HepG2 (cell line): Measurements from ENCODE around the gene GPC2. TPM values are rescaled to one million over a fixed set of nuclear protein-coding genes. Genes with fewer than 3 reads are reported as not detected.

ENCODE experiments used
- CREM ChIP-seq, 2 experiments: sonication (generic) in 1 of 2; formaldehyde crosslinking in 1 of 2; IDR thresholded peaks; 2 replicates each; pipeline versions ENCODE4 v1.4.0 to v1.6.1; 2016 to 2020; ENCODE audit warnings: antibody characterized with exemption in 1 of 2, mild to moderate bottlenecking in 1 of 2, missing genetic modification reagents in 1 of 2
- ETV6 ChIP-seq: sonication (generic); formaldehyde crosslinking; conservative IDR thresholded peaks from 2 replicates; pipeline ENCODE4 v1.4.0; 2020; ENCODE audit warnings: missing genetic modification reagents
- FIP1L1 ChIP-seq: fragments of 200-400 bp; formaldehyde crosslinking; IDR thresholded peaks from 2 replicates; pipeline ENCODE4 v1.6.1; 2018; ENCODE audit warnings: low read depth, mild to moderate bottlenecking, low read length, moderate library complexity, borderline replicate concordance; ENCODE audit not compliant: insufficient read depth
- FOXA1 ChIP-seq, 2 experiments: fragments of 450-650 bp in 1 of 2; sonication (generic) in 1 of 2; formaldehyde crosslinking in 1 of 2; IDR thresholded peaks; 2 replicates each; pipeline versions ENCODE4 v1.4.0 to v1.6.1; 2016 to 2020; ENCODE audit warnings: missing genetic modification reagents in 1 of 2
- FOXK1 ChIP-seq: sonication (generic); formaldehyde crosslinking; IDR thresholded peaks from 2 replicates; pipeline ENCODE4 v1.4.0; 2020; ENCODE audit warnings: low read depth, missing genetic modification reagents, borderline replicate concordance
- FOXM1 ChIP-seq: sonication (generic); formaldehyde crosslinking; IDR thresholded peaks from 2 replicates; pipeline ENCODE4 v1.5.0; 2020; ENCODE audit warnings: missing genetic modification reagents
- NCOA2 ChIP-seq: sonication (generic); formaldehyde crosslinking; IDR thresholded peaks from 2 replicates; pipeline ENCODE4 v1.8.0; 2022; ENCODE audit warnings: inconsistent platforms
- POGZ ChIP-seq: sonication (generic); formaldehyde crosslinking; IDR thresholded peaks from 2 replicates; pipeline ENCODE4 v1.4.0; 2020; ENCODE audit warnings: mild to moderate bottlenecking, missing genetic modification reagents
- RBAK ChIP-seq: sonication (generic); formaldehyde crosslinking; IDR thresholded peaks from 2 replicates; pipeline ENCODE4 v1.5.1; 2020; ENCODE audit warnings: mild to moderate bottlenecking, missing genetic modification reagents
- SIN3B ChIP-seq: fragments of 150-350 bp; IDR thresholded peaks from 2 replicates; pipeline ENCODE4 v1.6.1; 2014; ENCODE audit warnings: low read length
- TAF15 ChIP-seq: fragments of 200-400 bp; formaldehyde crosslinking; IDR thresholded peaks from one replicate; pipeline ENCODE4 v1.6.1; 2018; ENCODE audit warnings: mild to moderate bottlenecking, low read depth, low read length; ENCODE audit not compliant: poor library complexity, severe bottlenecking
- U2AF1 ChIP-seq: fragments of 200-400 bp; formaldehyde crosslinking; optimal IDR thresholded peaks from 2 replicates; pipeline ENCODE3; 2017; ENCODE audit warnings: mild to moderate bottlenecking, low read depth, low read length
- ZBTB21 ChIP-seq: sonication (generic); formaldehyde crosslinking; IDR thresholded peaks from 2 replicates; pipeline ENCODE4 v1.4.0; 2020; ENCODE audit warnings: missing genetic modification reagents
- ZNF101 ChIP-seq: sonication (generic); formaldehyde crosslinking; IDR thresholded peaks from 2 replicates; pipeline ENCODE4 v1.4.0; 2020; ENCODE audit warnings: mild to moderate bottlenecking, low read depth, missing genetic modification reagents, borderline replicate concordance
- ZNF75D ChIP-seq: sonication (generic); formaldehyde crosslinking; IDR thresholded peaks from 2 replicates; pipeline ENCODE4 v1.8.1; 2023; ENCODE audit warnings: missing genetic modification reagents, mild to moderate bottlenecking, borderline replicate concordance
- ZNF839 ChIP-seq: sonication (generic); formaldehyde crosslinking; IDR thresholded peaks from 2 replicates; pipeline ENCODE4 v1.4.0; 2020; ENCODE audit warnings: missing genetic modification reagents, mild to moderate bottlenecking, borderline replicate concordance
- polyA plus RNA-seq, 8 experiments: library from polyadenylated mRNA; depleted of rRNA in 3 of 8; stranded (reverse) in 7 of 8; unstranded in 1 of 8; fragments of >200 nt; fragmentation: Illumina TruSeq in 4 of 8; extraction: Trizol in 4 of 8; gene quantifications; 2 replicates each; pipeline versions ENCODE4 v1.2.1 to v1.2.3, GENCODE V29; 2011 to 2016; ENCODE audit warnings: low read depth in 4 of 8, missing spikeins in 1 of 8, mixed read lengths in 1 of 8; ENCODE audit not compliant: insufficient read depth in 1 of 8
- total RNA-seq, 5 experiments: library from RNA; depleted of rRNA; stranded (reverse); fragments of >200 nt; fragmentation: Illumina TruSeq; extraction: Trizol; gene quantifications; 2 replicates each; pipeline ENCODE4 v1.2.3, GENCODE V29; 2016; ENCODE audit warnings: low read depth in 1 of 5
- TF ChIP-seq, protein P1 (sequence below): sonication (generic); formaldehyde crosslinking; IDR thresholded peaks from 2 replicates; pipeline ENCODE4 v1.5.0; 2020; ENCODE audit warnings: mild to moderate bottlenecking, missing genetic modification reagents, moderate library complexity
- TF ChIP-seq, protein P2 (sequence below): sonication (generic); formaldehyde crosslinking; IDR thresholded peaks from 2 replicates; pipeline ENCODE4 v1.5.0; 2020; ENCODE audit warnings: mild to moderate bottlenecking, missing genetic modification reagents
- TF ChIP-seq, protein P3 (sequence below): sonication (generic); formaldehyde crosslinking; IDR thresholded peaks from 2 replicates; pipeline ENCODE4 v1.8.1; 2023; ENCODE audit warnings: mild to moderate bottlenecking, inconsistent platforms, moderate library complexity, missing genetic modification reagents, borderline replicate concordance
- TF ChIP-seq, protein P4 (sequence below): sonication (generic); formaldehyde crosslinking; IDR thresholded peaks from 2 replicates; pipeline ENCODE4 v1.8.0; 2023; ENCODE audit warnings: mild to moderate bottlenecking, missing genetic modification reagents

The GPC2 gene
- total and polyA plus RNA-seq, 2 of the 13 experiments (the other 11 are each of a cell fraction or from before 2014, with no cell fraction given) = 0.64 to 0.78 TPM

DNA sequence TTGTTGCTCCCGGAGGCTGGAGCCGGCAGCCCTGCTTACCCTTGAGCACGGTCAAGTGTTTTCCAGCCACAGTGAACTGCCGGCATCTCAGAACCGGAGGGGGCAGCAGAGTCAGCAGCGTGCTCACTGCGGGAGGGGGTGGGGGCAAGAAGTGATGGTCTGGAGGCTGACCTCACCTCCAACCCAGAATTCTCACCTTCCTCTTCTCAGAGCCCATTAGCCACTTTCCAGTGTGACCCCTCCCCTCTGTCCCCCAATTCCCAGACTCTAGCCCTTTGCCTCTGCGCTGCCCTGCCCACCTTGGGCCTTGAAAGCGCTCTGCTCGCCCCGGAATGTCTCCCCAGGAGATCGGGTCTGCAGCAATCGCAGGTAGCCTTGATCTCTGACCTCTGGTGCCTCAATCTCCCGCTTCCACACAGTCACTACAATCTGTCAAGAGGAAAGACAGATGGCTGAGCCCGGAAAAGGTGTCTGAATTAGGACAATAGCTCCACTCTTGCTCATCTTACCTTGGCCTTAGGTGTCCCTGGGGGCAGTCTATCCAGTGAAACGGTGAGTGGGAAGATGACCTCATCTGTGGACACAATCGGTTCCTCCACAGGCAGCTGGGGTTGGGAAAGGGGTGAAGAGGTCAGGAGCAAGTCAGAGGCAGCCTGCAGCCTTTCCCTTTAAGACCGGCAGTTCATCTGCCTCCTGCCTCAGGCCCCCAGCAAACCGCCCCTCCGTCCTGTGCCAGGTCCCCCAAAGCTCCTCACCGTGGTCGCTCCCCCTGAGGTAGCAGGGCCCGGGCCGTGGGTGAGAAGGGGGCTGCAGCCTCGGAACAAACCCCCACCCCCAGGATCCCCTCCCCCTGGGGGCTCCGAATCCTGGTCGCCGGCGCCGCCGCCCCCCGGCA, 19.6 kb downstream of the GPC2 start (continued):
- TF ChIP-seq, protein P1, sequence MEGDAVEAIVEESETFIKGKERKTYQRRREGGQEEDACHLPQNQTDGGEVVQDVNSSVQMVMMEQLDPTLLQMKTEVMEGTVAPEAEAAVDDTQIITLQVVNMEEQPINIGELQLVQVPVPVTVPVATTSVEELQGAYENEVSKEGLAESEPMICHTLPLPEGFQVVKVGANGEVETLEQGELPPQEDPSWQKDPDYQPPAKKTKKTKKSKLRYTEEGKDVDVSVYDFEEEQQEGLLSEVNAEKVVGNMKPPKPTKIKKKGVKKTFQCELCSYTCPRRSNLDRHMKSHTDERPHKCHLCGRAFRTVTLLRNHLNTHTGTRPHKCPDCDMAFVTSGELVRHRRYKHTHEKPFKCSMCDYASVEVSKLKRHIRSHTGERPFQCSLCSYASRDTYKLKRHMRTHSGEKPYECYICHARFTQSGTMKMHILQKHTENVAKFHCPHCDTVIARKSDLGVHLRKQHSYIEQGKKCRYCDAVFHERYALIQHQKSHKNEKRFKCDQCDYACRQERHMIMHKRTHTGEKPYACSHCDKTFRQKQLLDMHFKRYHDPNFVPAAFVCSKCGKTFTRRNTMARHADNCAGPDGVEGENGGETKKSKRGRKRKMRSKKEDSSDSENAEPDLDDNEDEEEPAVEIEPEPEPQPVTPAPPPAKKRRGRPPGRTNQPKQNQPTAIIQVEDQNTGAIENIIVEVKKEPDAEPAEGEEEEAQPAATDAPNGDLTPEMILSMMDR (CRISPR knock-in tag) = peak; percentile 18; the same call in 1 of the 2 replicates
- TF ChIP-seq, protein P2, sequence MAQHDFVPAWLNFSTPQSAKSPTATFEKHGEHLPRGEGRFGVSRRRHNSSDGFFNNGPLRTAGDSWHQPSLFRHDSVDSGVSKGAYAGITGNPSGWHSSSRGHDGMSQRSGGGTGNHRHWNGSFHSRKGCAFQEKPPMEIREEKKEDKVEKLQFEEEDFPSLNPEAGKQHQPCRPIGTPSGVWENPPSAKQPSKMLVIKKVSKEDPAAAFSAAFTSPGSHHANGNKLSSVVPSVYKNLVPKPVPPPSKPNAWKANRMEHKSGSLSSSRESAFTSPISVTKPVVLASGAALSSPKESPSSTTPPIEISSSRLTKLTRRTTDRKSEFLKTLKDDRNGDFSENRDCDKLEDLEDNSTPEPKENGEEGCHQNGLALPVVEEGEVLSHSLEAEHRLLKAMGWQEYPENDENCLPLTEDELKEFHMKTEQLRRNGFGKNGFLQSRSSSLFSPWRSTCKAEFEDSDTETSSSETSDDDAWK (CRISPR knock-in tag) = no peak
- peak; percentile 27; the same call in 1 of the 2 replicates for TF ChIP-seq CREM (IDR thresholded peaks at IDR 0.05)
- no peak for TF ChIP-seq CREM (CRISPR knock-in tag; IDR thresholded peaks at IDR 0.05)
- no peak for TF ChIP-seq FOXK1 (CRISPR knock-in tag)
- TF ChIP-seq ETV6 = no peak
- no peak for TF ChIP-seq POGZ (CRISPR knock-in tag)
- TF ChIP-seq, protein P3, sequence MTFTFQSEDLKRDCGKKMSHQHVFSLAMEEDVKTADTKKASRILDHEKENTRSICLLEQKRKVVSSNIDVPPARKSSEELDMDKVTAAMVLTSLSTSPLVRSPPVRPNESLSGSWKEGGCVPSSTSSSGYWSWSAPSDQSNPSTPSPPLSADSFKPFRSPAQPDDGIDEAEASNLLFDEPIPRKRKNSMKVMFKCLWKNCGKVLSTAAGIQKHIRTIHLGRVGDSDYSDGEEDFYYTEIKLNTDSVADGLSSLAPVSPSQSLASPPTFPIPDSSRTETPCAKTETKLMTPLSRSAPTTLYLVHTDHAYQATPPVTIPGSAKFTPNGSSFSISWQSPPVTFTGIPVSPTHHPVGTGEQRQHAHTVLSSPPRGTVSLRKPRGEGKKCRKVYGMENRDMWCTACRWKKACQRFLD (CRISPR knock-in tag) = no peak
- TF ChIP-seq, protein P4, sequence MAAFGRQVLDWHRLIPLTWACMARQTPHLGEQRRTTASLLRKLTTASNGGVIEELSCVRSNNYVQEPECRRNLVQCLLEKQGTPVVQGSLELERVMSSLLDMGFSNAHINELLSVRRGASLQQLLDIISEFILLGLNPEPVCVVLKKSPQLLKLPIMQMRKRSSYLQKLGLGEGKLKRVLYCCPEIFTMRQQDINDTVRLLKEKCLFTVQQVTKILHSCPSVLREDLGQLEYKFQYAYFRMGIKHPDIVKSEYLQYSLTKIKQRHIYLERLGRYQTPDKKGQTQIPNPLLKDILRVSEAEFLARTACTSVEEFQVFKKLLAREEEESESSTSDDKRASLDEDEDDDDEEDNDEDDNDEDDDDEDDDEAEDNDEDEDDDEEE (CRISPR knock-in tag) = no peak
- peak; percentile 73 for TF ChIP-seq NCOA2 (CRISPR knock-in tag)
- TF ChIP-seq U2AF1 = no peak
- no peak for TF ChIP-seq ZNF101
- TF ChIP-seq RBAK (CRISPR knock-in tag) = no peak
- TF ChIP-seq SIN3B = no peak
- TF ChIP-seq FOXM1 (CRISPR knock-in tag) = no peak
- no peak for TF ChIP-seq TAF15
- no peak for TF ChIP-seq ZNF75D
- TF ChIP-seq ZBTB21 (CRISPR knock-in tag) = no peak
- TF ChIP-seq FIP1L1 = no peak
- TF ChIP-seq ZNF839 = no peak
- TF ChIP-seq FOXA1 (IDR thresholded peaks at IDR 0.05) = no peak
- TF ChIP-seq FOXA1 (CRISPR knock-in tag; IDR thresholded peaks at IDR 0.05) = peak; percentile 81
